ENCODE results near the gene INPP4B.

GRCh38 chr4:142064181-142064580, 781.9 kb downstream of the INPP4B start:
- no peak for TF ChIP-seq MYC (IDR thresholded peaks at IDR 0.05; ENCODE audit: low read depth, low read length)
- no peak for TF ChIP-seq CTCF (IDR thresholded peaks at IDR 0.05; ENCODE audit: low read depth, low read length)
- no peak for TF ChIP-seq POLR2A (IDR thresholded peaks at IDR 0.05; ENCODE audit: extremely low read depth, insufficient read length)
- no peak for TF ChIP-seq MAX (IDR thresholded peaks at IDR 0.05; ENCODE audit: low read depth, low read length)

All from NB4 (cell line).